Smooth muscle cell (in vitro differentiated cells): ENCODE results near the gene DTNA. TPM values are rescaled to one million over a fixed set of nuclear protein-coding genes. Genes with fewer than 3 reads are reported as not detected.
"Not testable (repeated sequence)": the region's sequence is repeated elsewhere in the genome, so short reads cannot be mapped to it uniquely, and the experiment has no call there.

Experiments used
- DNase-seq: peaks from one replicate; lab custom pipeline; 2025; ENCODE audit not compliant: unreplicated experiment; lab: John Stamatoyannopoulos, UW
- H2AFZ ChIP-seq: fragments of 200-600 bp; sonication (generic); 2 replicates; pipeline ENCODE4 v1.6.0; 2016; ENCODE audit warnings: antibody characterized with exemption, low read depth, mild to moderate bottlenecking
- H3F3A ChIP-seq: fragments of 200-600 bp; sonication (generic); 2 replicates; pipeline ENCODE4 v1.6.0; 2017; ENCODE audit warnings: antibody characterized with exemption, low read depth
- H3K27ac ChIP-seq: fragments of 200-600 bp; sonication (generic); 2 replicates; pipeline ENCODE4 v1.5.1; 2016; ENCODE audit warnings: low read depth, mild to moderate bottlenecking
- H3K27me3 ChIP-seq: fragments of 200-600 bp; sonication (generic); 2 replicates; pipeline ENCODE4 v1.6.1; 2016; ENCODE audit warnings: low read depth, mild to moderate bottlenecking
- H3K36me3 ChIP-seq: fragments of 200-600 bp; sonication (generic); 2 replicates; pipeline ENCODE4 v1.5.1; 2016; ENCODE audit warnings: low read depth
- H3K4me1 ChIP-seq: fragments of 200-600 bp; sonication (generic); 2 replicates; pipeline ENCODE4 v1.5.1; 2016; ENCODE audit warnings: low read depth
- H3K4me2 ChIP-seq: fragments of 200-600 bp; sonication (generic); 2 replicates; pipeline ENCODE4 v1.6.0; 2016; ENCODE audit warnings: mild to moderate bottlenecking
- H3K4me3 ChIP-seq: fragments of 200-600 bp; sonication (generic); 2 replicates; pipeline ENCODE4 v1.5.1; 2016; ENCODE audit warnings: mild to moderate bottlenecking
- H3K79me2 ChIP-seq: fragments of 200-600 bp; sonication (generic); 2 replicates; pipeline ENCODE4 v1.6.0; 2016; ENCODE audit warnings: low read depth, mild to moderate bottlenecking
- H3K9ac ChIP-seq: fragments of 200-600 bp; sonication (generic); 2 replicates; pipeline ENCODE4 v1.6.0; 2016; ENCODE audit warnings: low read depth
- H3K9me3 ChIP-seq: fragments of 200-600 bp; sonication (generic); replicated peaks from 2 replicates; pipeline ENCODE4 v1.5.1; 2016; ENCODE audit warnings: low read depth
- H4K20me1 ChIP-seq: fragments of 200-600 bp; sonication (generic); 2 replicates; pipeline ENCODE4 v1.6.0; 2016; ENCODE audit warnings: low read depth
- WGBS: methylation state at CpG from one replicate; pipeline ENCODE4 v1.1.7; 2016; ENCODE audit warnings: low lambda C conversion rate; 5-methylcytosine and 5-hydroxymethylcytosine counted together
- polyA plus RNA-seq: library from polyadenylated mRNA; unstranded; fragments of >200 nt; fragmentation: Nextera tagmentation; extraction: Ambion mirVana; gene quantifications from 2 replicates; pipeline ENCODE4 v1.2.1, GENCODE V29; 2016
- total RNA-seq: library from RNA; depleted of rRNA; stranded (reverse); fragments of >200 nt; gene quantifications from 2 replicates; pipeline ENCODE4 v1.2.3, GENCODE V29; 2014
- TF ChIP-seq, protein P1 (sequence below): fragments of 200-600 bp; sonication (generic); IDR thresholded peaks from 2 replicates; pipeline ENCODE4 v1.5.1; 2017; ENCODE audit warnings: borderline replicate concordance, mild to moderate bottlenecking, antibody characterized with exemption; ENCODE audit not compliant: insufficient read depth, poor library complexity, severe bottlenecking

The DTNA gene
- total and polyA plus RNA-seq, 2 experiments from 2014 or later, result 3.0 to 3.1 TPM

DNA sequence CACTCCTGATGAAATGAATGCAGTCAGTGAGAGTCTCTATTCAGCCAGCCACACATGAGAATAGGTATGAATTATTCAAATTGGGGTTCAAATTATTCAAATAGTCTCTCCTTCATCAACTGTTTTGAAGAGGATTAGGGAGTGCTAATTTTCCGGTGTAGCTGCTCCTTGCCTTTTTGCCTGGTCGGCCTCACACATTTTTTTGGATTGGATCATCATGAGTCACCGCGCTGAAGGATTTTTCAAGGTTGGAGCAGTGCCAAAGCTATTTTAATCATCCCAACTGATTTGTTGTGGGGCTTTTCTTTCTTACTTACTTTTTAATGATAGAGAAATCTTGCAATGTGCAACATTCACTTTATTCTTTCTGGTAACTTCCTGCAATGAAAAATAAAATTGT is 2.4 kb upstream of the DTNA start:
- Histone ChIP-seq H3K27me3 (no peaks in the 10 kb centered on the region), H3K4me2 (peak overlapping the region; percentile 71), H4K20me1 (no peaks in the 10 kb centered on the region), H3K9ac (no peak overlapping the region), H3K4me1 (peaks cover 44% of the 10 kb centered on the region), H3K36me3 (no peaks in the 10 kb centered on the region), H3K4me3 (no peak overlapping the region), H3K9me3 (no peaks in the 10 kb centered on the region), H3K79me2 (no peaks in the 10 kb centered on the region), H2AFZ (no peak overlapping the region), H3K27ac (peak overlapping the region; percentile 88), H3F3A (peaks cover 8% of the 10 kb centered on the region)
- TF ChIP-seq, protein P1, sequence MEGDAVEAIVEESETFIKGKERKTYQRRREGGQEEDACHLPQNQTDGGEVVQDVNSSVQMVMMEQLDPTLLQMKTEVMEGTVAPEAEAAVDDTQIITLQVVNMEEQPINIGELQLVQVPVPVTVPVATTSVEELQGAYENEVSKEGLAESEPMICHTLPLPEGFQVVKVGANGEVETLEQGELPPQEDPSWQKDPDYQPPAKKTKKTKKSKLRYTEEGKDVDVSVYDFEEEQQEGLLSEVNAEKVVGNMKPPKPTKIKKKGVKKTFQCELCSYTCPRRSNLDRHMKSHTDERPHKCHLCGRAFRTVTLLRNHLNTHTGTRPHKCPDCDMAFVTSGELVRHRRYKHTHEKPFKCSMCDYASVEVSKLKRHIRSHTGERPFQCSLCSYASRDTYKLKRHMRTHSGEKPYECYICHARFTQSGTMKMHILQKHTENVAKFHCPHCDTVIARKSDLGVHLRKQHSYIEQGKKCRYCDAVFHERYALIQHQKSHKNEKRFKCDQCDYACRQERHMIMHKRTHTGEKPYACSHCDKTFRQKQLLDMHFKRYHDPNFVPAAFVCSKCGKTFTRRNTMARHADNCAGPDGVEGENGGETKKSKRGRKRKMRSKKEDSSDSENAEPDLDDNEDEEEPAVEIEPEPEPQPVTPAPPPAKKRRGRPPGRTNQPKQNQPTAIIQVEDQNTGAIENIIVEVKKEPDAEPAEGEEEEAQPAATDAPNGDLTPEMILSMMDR, result no peak
- peak; percentile 1 for DNase-seq
- WGBS, result 0% methylated on average over 4 of the region's 4 CpGs

DNA sequence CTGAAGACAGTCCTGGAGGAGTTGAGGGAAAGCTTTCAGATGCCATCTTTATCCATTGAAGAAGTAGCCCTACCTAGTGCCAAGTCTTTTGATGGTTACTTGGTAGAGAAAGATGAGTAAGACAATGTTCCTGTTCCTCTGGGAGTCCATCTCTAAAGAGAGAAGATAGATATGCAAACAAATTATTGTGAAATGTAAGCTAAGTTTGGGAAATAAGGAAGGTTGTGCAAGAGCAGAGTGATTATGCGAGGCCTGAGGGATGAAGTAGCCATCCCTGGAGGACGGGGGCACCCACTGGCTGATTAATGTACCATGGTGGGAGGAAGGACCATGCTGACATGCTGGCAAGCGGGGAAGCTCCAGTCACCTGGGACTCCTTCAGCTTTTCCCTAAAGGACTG is 994 bp upstream of the DTNA start:
- Histone ChIP-seq H3K36me3 (no peaks in the 10 kb centered on the region), H3K4me1 (peaks cover 44% of the 10 kb centered on the region), H3F3A (peaks cover 8% of the 10 kb centered on the region), H3K9ac (peak overlapping the region; percentile 75), H4K20me1 (no peaks in the 10 kb centered on the region), H2AFZ (peak overlapping the region; percentile 20), H3K9me3 (no peaks in the 10 kb centered on the region), H3K27me3 (no peaks in the 10 kb centered on the region), H3K27ac (peak overlapping the region; percentile 88), H3K4me3 (no peak overlapping the region), H3K79me2 (no peaks in the 10 kb centered on the region), H3K4me2 (peak overlapping the region; percentile 71)
- TF ChIP-seq, protein P1, result no peak
- no peak for DNase-seq
- 39% methylated on average over 3 of the region's 3 CpGs for WGBS

DNA sequence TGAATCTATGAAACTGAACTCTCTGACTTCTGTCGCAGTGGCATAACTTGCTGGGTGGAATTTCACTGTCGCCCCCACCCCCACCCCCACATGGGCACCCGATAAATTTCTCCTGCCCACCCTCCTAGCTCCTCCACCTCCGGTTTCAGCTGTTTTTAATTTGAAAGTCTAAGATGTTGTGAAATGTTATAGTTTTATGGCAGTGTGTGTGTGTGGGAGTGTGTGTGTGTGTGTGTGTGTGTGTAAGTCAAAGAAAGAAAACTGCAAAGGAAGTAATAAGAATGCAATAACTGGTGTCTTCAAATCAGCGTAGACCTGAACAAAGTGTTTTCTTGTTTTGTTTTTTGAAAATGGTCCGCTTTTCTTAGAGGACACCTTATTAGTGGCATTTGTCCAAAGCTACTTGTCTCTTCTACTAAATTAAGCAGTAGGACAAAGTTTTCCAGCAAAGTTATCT is 388 bp downstream of the DTNA start:
- peak overlapping the region; percentile 71 for H3K4me2 ChIP-seq
- no peaks in the 10 kb centered on the region for H3K9me3 ChIP-seq
- H3K27me3 ChIP-seq, result no peaks in the 10 kb centered on the region
- peak overlapping the region; percentile 88 for H3K27ac ChIP-seq
- H2AFZ ChIP-seq, result peak overlapping the region; percentile 20
- H3F3A ChIP-seq, result peaks cover 8% of the 10 kb centered on the region
- peaks cover 44% of the 10 kb centered on the region for H3K4me1 ChIP-seq
- TF ChIP-seq, protein P1, result no peak
- no peaks in the 10 kb centered on the region for H4K20me1 ChIP-seq
- peak overlapping the region; percentile 75 for H3K9ac ChIP-seq
- H3K79me2 ChIP-seq, result no peaks in the 10 kb centered on the region
- no peak for DNase-seq
- WGBS, result 44% methylated on average over 6 of the region's 6 CpGs
- H3K36me3 ChIP-seq, result no peaks in the 10 kb centered on the region
- peak overlapping the region; percentile 46 for H3K4me3 ChIP-seq

GRCh38 chr18:34710934-34711333 is 836 bp downstream of the DTNA start:
- Histone ChIP-seq H4K20me1 (no peaks in the 10 kb centered on the region), H3K36me3 (no peaks in the 10 kb centered on the region), H3F3A (peaks cover 8% of the 10 kb centered on the region), H3K4me1 (peaks cover 44% of the 10 kb centered on the region), H3K4me3 (peak overlapping the region; percentile 46), H3K27me3 (no peaks in the 10 kb centered on the region), H3K4me2 (peak overlapping the region; percentile 71), H3K9me3 (no peaks in the 10 kb centered on the region), H2AFZ (peak overlapping the region; percentile 20), H3K79me2 (no peaks in the 10 kb centered on the region), H3K27ac (peak overlapping the region; percentile 88), H3K9ac (peak overlapping the region; percentile 75)
- TF ChIP-seq, protein P1, result no peak
- 35% methylated on average over 5 of the region's 5 CpGs for WGBS
- no peak for DNase-seq

DNA sequence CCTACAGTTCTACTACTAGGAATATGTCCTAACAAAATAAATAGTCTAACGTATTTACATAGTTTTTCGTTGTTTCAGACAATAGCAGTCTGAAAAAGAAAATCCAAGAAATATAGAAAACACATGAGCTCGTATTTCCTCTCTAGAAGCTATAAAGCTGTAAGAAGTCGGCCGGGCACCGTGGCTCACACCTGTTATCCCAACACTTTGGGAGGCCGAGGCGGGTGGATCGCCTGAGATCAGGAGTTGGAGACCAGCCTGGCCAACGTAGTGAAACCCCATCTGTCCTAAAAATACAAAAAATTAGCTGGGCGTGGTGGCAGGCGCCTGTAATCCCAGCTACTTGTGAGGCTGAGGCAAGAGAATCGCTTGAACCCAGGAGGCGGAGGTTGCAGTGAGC is 6.0 kb downstream of the DTNA start:
- not testable (repeated sequence) for H3K79me2 ChIP-seq, H3F3A ChIP-seq, H3K4me3 ChIP-seq, H3K27me3 ChIP-seq, H2AFZ ChIP-seq, DNase-seq, H3K36me3 ChIP-seq, H3K9me3 ChIP-seq, H3K4me2 ChIP-seq, H3K4me1 ChIP-seq, H4K20me1 ChIP-seq, H3K27ac ChIP-seq, H3K9ac ChIP-seq
- 94% methylated on average over 14 of the region's 14 CpGs for WGBS
